K562 (cell line): Measurements from ENCODE around the gene BFSP1. TPM values are rescaled to one million over a fixed set of nuclear protein-coding genes. Genes with fewer than 3 reads are reported as not detected.

Experiments
- ATAC-seq: fragments of 200-7000 bp; cut with Tn5 transposase; 3 replicates; pipeline ENCODE4 v1.9.1; 2020; ENCODE audit warnings: moderate library complexity
- BruUV-seq: library from RNA; stranded (reverse); fragments of 400-500 nt; replicated peaks from 2 replicates; lab custom pipeline; 2021; lab: Mats Ljungman, UMichigan
- CTCF ChIA-PET: fragments of 300-600 bp; formaldehyde crosslinking; extraction: SDS; loops from one replicate; lab custom pipeline; 2021; ENCODE audit warnings: low intra/inter-chr PET ratio; lab: Yijun Ruan, JAX
- POLR2A ChIA-PET: fragments of 300-600, 350-650 bp; sonication (Branson Sonifier 250); formaldehyde crosslinking; extraction: SDS; loops from one replicate; lab custom pipeline; 2021; ENCODE audit warnings: antibody characterized with exemption, inconsistent platforms; lab: Yijun Ruan, JAX
- DNase-seq, 4 experiments: peaks; one replicate each; pipeline versions ENCODE4 v3.0.0 to v3.0.0-alpha.2; 2011 to 2018; ENCODE audit warnings: low spot score in 3 of 4, mixed read lengths in 3 of 4; ENCODE audit errors: extremely low read depth in 1 of 4
- FAIRE-seq: peaks from 2 replicates; lab custom pipeline; 2011; peaks lifted over from hg19 to GRCh38; lab: Jason Lieb, UNC
- H2AFZ ChIP-seq: 2 replicates; pipeline ENCODE4 v1.6.0; 2011; ENCODE audit warnings: low read depth, low read length, control low read depth, inconsistent platforms
- H3K27ac ChIP-seq: fragments of 200-600 bp; 3 replicates; pipeline ENCODE4 v1.8.0; 2011; ENCODE audit warnings: low read depth, mild to moderate bottlenecking, control low read depth, inconsistent platforms, low read length, moderate library complexity, mixed read lengths; ENCODE audit errors: extremely low read depth
- H3K27me3 ChIP-seq, 2 experiments: fragments of 300-600 bp in 1 of 2; 2 replicates in 1 of 2; 3 replicates in 1 of 2; pipeline versions ENCODE4 v1.6.0 to v1.8.0; 2011; ENCODE audit warnings: inconsistent platforms in 2 of 2, low read length in 2 of 2, mild to moderate bottlenecking in 1 of 2, mixed read lengths in 1 of 2, moderate library complexity in 1 of 2; ENCODE audit not compliant: control insufficient read depth in 2 of 2, insufficient read depth in 2 of 2
- H3K36me3 ChIP-seq: fragments of 300-600 bp; 3 replicates; pipeline ENCODE4 v1.8.0; 2011; ENCODE audit warnings: mild to moderate bottlenecking, low read length, inconsistent platforms; ENCODE audit not compliant: control insufficient read depth, insufficient read depth
- H3K4me1 ChIP-seq, 2 experiments: fragments of 200-600 bp in 1 of 2; replicated peaks in 1 of 2; 2 replicates in 1 of 2; 3 replicates in 1 of 2; pipeline versions ENCODE4 v1.5.1 to v1.8.0; 2011; ENCODE audit warnings: inconsistent platforms in 2 of 2, low read length in 2 of 2, mild to moderate bottlenecking in 1 of 2, mixed read lengths in 1 of 2, moderate library complexity in 1 of 2; ENCODE audit not compliant: control insufficient read depth in 2 of 2, insufficient read depth in 2 of 2
- H3K4me2 ChIP-seq: 2 replicates; pipeline ENCODE4 v1.6.1; 2011; ENCODE audit warnings: low read length, control low read depth, inconsistent platforms, mixed read lengths; ENCODE audit not compliant: insufficient read depth
- H3K4me3 ChIP-seq: fragments of 200-600 bp; sonication (generic), shearing (Covaris generic); 2 replicates; pipeline ENCODE4 v1.5.1; 2016; ENCODE audit warnings: control low read depth, inconsistent platforms
- H3K79me2 ChIP-seq: fragments of 200-600 bp; 3 replicates; pipeline ENCODE4 v1.8.0; 2011; ENCODE audit warnings: low read length, inconsistent platforms; ENCODE audit not compliant: control insufficient read depth, insufficient read depth
- H3K9ac ChIP-seq, 2 experiments: 2 replicates each; pipeline versions ENCODE4 v1.6.0 to v1.6.1; 2011; ENCODE audit warnings: low read depth in 2 of 2, low read length in 2 of 2, control low read depth in 1 of 2, inconsistent platforms in 1 of 2, mild to moderate bottlenecking in 1 of 2, mixed read lengths in 1 of 2; ENCODE audit not compliant: insufficient read depth in 1 of 2
- H3K9me1 ChIP-seq: one replicate; pipeline ENCODE4 v1.6.0; 2011; ENCODE audit warnings: inconsistent platforms, mild to moderate bottlenecking, low read length, moderate library complexity; ENCODE audit not compliant: control insufficient read depth, insufficient read depth
- H3K9me3 ChIP-seq: replicated peaks from 2 replicates; pipeline ENCODE4 v1.5.1; 2011; ENCODE audit warnings: low read depth, low read length, inconsistent platforms; ENCODE audit not compliant: control insufficient read depth, insufficient read depth
- H4K20me1 ChIP-seq: replicated peaks from 2 replicates; pipeline ENCODE4 v1.6.1; 2011; ENCODE audit warnings: low read length, inconsistent platforms, mixed read lengths; ENCODE audit not compliant: control insufficient read depth, insufficient read depth
- ETV1 ChIP-seq: fragments of 450-650 bp; conservative IDR thresholded peaks from 2 replicates; pipeline ENCODE4 v1.6.1; 2016; ENCODE audit warnings: missing genetic modification characterization, control low read depth, low read depth, missing compliant biosample characterization
- HMBOX1 ChIP-seq: sonication (generic); IDR thresholded peaks from 2 replicates; pipeline ENCODE4 v1.6.1; 2016
- MTA3 ChIP-seq: fragments of 450-650 bp; formaldehyde crosslinking; IDR thresholded peaks from 2 replicates; pipeline ENCODE4 v1.6.1; 2017; ENCODE audit warnings: mild to moderate bottlenecking, borderline replicate concordance
- NFIX ChIP-seq: fragments of 250-450 bp; sonication (Bioruptor Pico); IDR thresholded peaks from 2 replicates; pipeline ENCODE4 v1.4.0; 2020; ENCODE audit warnings: low read depth, mild to moderate bottlenecking, moderate library complexity
- SIN3A ChIP-seq, 2 experiments: fragments of 150-350 bp in 1 of 2; IDR thresholded peaks; 2 replicates each; pipeline ENCODE4 v1.6.1; 2011 to 2016; ENCODE audit warnings: borderline replicate concordance in 2 of 2, low read depth in 2 of 2, low read length in 2 of 2, mild to moderate bottlenecking in 2 of 2, moderate library complexity in 2 of 2; ENCODE audit not compliant: control insufficient read depth in 1 of 2
- SMARCA5 ChIP-seq: fragments of 450-650 bp; IDR thresholded peaks from 2 replicates; pipeline ENCODE4 v1.6.1; 2016
- SNAPC5 ChIP-seq: fragments of 250-450 bp; sonication (Bioruptor Pico); IDR thresholded peaks from 2 replicates; pipeline ENCODE4 v1.8.0; 2021; ENCODE audit warnings: moderate library complexity, mild to moderate bottlenecking, inconsistent platforms
- U2AF2 ChIP-seq: fragments of 200-400 bp; formaldehyde crosslinking; optimal IDR thresholded peaks from 2 replicates; pipeline ENCODE3; 2017; ENCODE audit warnings: low read depth, mild to moderate bottlenecking, low read length
- ZC3H8 ChIP-seq: fragments of 450-650 bp; IDR thresholded peaks from 2 replicates; pipeline ENCODE4 v1.6.1; 2017
- ZEB2 ChIP-seq: fragments of 450-650 bp; IDR thresholded peaks from 2 replicates; pipeline ENCODE4 v1.6.1; 2016
- ZKSCAN1 ChIP-seq: fragments of 150-350 bp; IDR thresholded peaks from 2 replicates; pipeline ENCODE4 v1.6.1; 2016; ENCODE audit warnings: low read depth, low read length
- ZNF143 ChIP-seq: sonication (generic); formaldehyde crosslinking; IDR thresholded peaks from 2 replicates; pipeline ENCODE4 v1.9.0; 2022; ENCODE audit warnings: mild to moderate bottlenecking, missing genetic modification reagents
- ZNF431 ChIP-seq: sonication (generic); formaldehyde crosslinking; IDR thresholded peaks from 2 replicates; pipeline ENCODE4 v1.8.0; 2022; ENCODE audit warnings: mild to moderate bottlenecking, missing genetic modification reagents
- ZNF57 ChIP-seq: fragments of 450-650 bp; formaldehyde crosslinking; IDR thresholded peaks from 2 replicates; pipeline ENCODE4 v1.4.0; 2020; ENCODE audit warnings: mild to moderate bottlenecking, moderate library complexity
- WGBS: fragments of 100-300 bp; shearing (Covaris generic); methylation state at CpG from one replicate; pipeline ENCODE4 v1.1.6; 2016; ENCODE audit warnings: low coverage, mixed read lengths; ENCODE audit not compliant: insufficient coverage; ENCODE audit errors: missing lambda C conversion rate; 5-methylcytosine and 5-hydroxymethylcytosine counted together
- in situ Hi-C: fragments of 300-500 bp; cut with MboI; formaldehyde crosslinking; loops from 4 replicates; pipeline ENCODE4 v1.15.0; 2018; ENCODE audit warnings: inconsistent platforms, mixed read lengths
- intact Hi-C: fragments of 100-400 bp; cut with micrococcal nuclease; formaldehyde crosslinking; loops from 2 replicates; pipeline ENCODE4 v1.14.2; 2022
- polyA plus RNA-seq, 8 experiments: library from polyadenylated mRNA; depleted of rRNA in 4 of 8; stranded (reverse) in 5 of 8; unstranded in 3 of 8; fragments of >200 nt; fragmentation: Nextera tagmentation in 2 of 8; fragmentation: Illumina TruSeq in 1 of 8; extraction: Ambion mirVana in 2 of 8; extraction: Trizol in 1 of 8; gene quantifications; 2 replicates each; pipeline versions ENCODE4 v1.2.1 to v1.2.3, GENCODE V29; 2011 to 2014; ENCODE audit warnings: inconsistent platforms in 1 of 8, missing spikeins in 1 of 8
- total RNA-seq, 7 experiments: library from RNA; depleted of rRNA in 6 of 7; stranded (reverse); fragments of >200 nt in 6 of 7; fragmentation: Illumina TruSeq in 2 of 7; extraction: Trizol in 2 of 7; gene quantifications; 2 replicates each; pipeline versions ENCODE4 v1.2.1 to v1.2.3, GENCODE V29; 2011 to 2021; ENCODE audit warnings: low replicate concordance in 1 of 7

Gene BFSP1
- total and polyA plus RNA-seq, 9 of the 15 experiments (the other 6 are each of a cell fraction or from before 2014, with no cell fraction given), result 0.09 to 0.86 (median 0.40) TPM

GRCh38 chr20:17498641-17499040 is 32.5 kb downstream of the BFSP1 start:
- H3K4me3 ChIP-seq, result no peak overlapping the region
- in situ Hi-C loops (no loop called here), intact Hi-C loops (no loop called here)
- H3K9me1 ChIP-seq, result no peaks in the 10 kb centered on the region
- CTCF ChIA-PET, result no interaction called here
- WGBS, result 4% methylated on average over 13 of the region's 13 CpGs
- H3K9me3 ChIP-seq, result no peaks in the 10 kb centered on the region
- POLR2A ChIA-PET, result interaction anchor here (0.6 to 1.5 kb wide), 2 partner anchors 10 to 26 kb away, joined by 3 read pairs; no protein-coding TSS in a partner anchor
- BruUV-seq, result no TSS peak
- no peak overlapping the region for H2AFZ ChIP-seq
- no peaks in the 10 kb centered on the region for H4K20me1 ChIP-seq
- ATAC-seq (no peak), DNase-seq (no peak), FAIRE-seq (no peak)
- TF ChIP-seq ZNF431 (CRISPR knock-in tag) (no peak), SIN3A (IDR thresholded peaks at IDR 0.05; ENCODE audit: borderline replicate concordance in 2 of 2, control insufficient read depth in 1 of 2, low read depth in 2 of 2, low read length in 2 of 2) (no peak), ZNF143 (CRISPR knock-in tag) (no peak), ZNF57 (no peak)
- H3K9ac ChIP-seq, result no peak overlapping the region
- no peak overlapping the region for H3K4me2 ChIP-seq
- no peaks in the 10 kb centered on the region for H3K79me2 ChIP-seq
- H3K27ac ChIP-seq, result no peak overlapping the region
- H3K36me3 ChIP-seq, result no peaks in the 10 kb centered on the region
- H3K27me3 ChIP-seq, result peaks cover 7 to 40% of the 10 kb centered on the region in 2 experiments; a peak in 4 of 5 replicates
- H3K4me1 ChIP-seq, result no peaks in the 10 kb centered on the region; a peak in 1 of 5 replicates

- Histone ChIP-seq H2AFZ (no peak overlapping the region), H3K4me3 (no peak overlapping the region), H3K36me3 (no peaks in the 10 kb centered on the region), H3K79me2 (no peaks in the 10 kb centered on the region), H3K9me3 (no peaks in the 10 kb centered on the region), H4K20me1 (no peaks in the 10 kb centered on the region), H3K4me2 (no peak overlapping the region), H3K4me1 (no peaks in the 10 kb centered on the region), H3K9ac (no peak overlapping the region), H3K27me3 (peaks cover 7 to 47% of the 10 kb centered on the region in 2 experiments; a peak in 4 of 5 replicates), H3K9me1 (no peaks in the 10 kb centered on the region), H3K27ac (no peak overlapping the region)
- ChIA-PET CTCF (no interaction called here), POLR2A (interaction anchor here (1.5 kb wide), 1 partner anchor 9 kb away, joined by 3 read pairs; no protein-coding TSS in a partner anchor)
- in situ Hi-C loops, result no loop called here
- no TSS peak for BruUV-seq
- FAIRE-seq (no peak), DNase-seq (no peak), ATAC-seq (no peak)
- intact Hi-C loops, result no loop called here
- WGBS, result 0% methylated on average over 11 of the region's 11 CpGs
- TF ChIP-seq HMBOX1, result no peak
- TF ChIP-seq SNAPC5 (CRISPR knock-in tag), result no peak
- TF ChIP-seq ETV1 (tag), result no peak
- TF ChIP-seq ZC3H8, result no peak
- no peak for TF ChIP-seq ZEB2
- no peak for TF ChIP-seq U2AF2
- TF ChIP-seq SMARCA5, result no peak
- TF ChIP-seq MTA3, result no peak
- TF ChIP-seq ZKSCAN1, result no peak
- TF ChIP-seq NFIX (CRISPR knock-in tag), result no peak
These were observed 33.2 kb downstream of the BFSP1 start for GRCh38 chr20:17497821-17498580.
